T-helper 1 cell treated with Interleukin-12 subunit alpha and Interleukin-12 subunit beta and Interleukin-4 antibody, amounts not matched to agents 30 μg/mL and 1 μg/mL, for 36 hours (primary cell): Measurements from ENCODE around the gene PRKCG.
"Not testable (repeated sequence)": the region's sequence is repeated elsewhere in the genome, so short reads cannot be mapped to it uniquely, and the experiment has no call there.

Source experiments
- H3K27ac Mint-ChIP-seq: one replicate; pipeline ENCODE4 v1.8.0; 2021; ENCODE audit warnings: mild to moderate bottlenecking, mixed read lengths
- H3K27me3 Mint-ChIP-seq: one replicate; pipeline ENCODE4 v1.8.0; 2021; ENCODE audit warnings: low read depth, mixed read lengths
- H3K36me3 Mint-ChIP-seq: one replicate; pipeline ENCODE4 v1.8.0; 2021; ENCODE audit warnings: low read depth, mixed read lengths
- H3K4me1 Mint-ChIP-seq: one replicate; pipeline ENCODE4 v1.8.0; 2021; ENCODE audit warnings: low read depth, mixed read lengths
- H3K4me3 Mint-ChIP-seq: one replicate; pipeline ENCODE4 v1.8.0; 2021; ENCODE audit warnings: mild to moderate bottlenecking, moderate library complexity, mixed read lengths
- H3K9me3 Mint-ChIP-seq: one replicate; pipeline ENCODE4 v1.8.0; 2021; ENCODE audit warnings: mixed read lengths

PRKCG gene

DNA sequence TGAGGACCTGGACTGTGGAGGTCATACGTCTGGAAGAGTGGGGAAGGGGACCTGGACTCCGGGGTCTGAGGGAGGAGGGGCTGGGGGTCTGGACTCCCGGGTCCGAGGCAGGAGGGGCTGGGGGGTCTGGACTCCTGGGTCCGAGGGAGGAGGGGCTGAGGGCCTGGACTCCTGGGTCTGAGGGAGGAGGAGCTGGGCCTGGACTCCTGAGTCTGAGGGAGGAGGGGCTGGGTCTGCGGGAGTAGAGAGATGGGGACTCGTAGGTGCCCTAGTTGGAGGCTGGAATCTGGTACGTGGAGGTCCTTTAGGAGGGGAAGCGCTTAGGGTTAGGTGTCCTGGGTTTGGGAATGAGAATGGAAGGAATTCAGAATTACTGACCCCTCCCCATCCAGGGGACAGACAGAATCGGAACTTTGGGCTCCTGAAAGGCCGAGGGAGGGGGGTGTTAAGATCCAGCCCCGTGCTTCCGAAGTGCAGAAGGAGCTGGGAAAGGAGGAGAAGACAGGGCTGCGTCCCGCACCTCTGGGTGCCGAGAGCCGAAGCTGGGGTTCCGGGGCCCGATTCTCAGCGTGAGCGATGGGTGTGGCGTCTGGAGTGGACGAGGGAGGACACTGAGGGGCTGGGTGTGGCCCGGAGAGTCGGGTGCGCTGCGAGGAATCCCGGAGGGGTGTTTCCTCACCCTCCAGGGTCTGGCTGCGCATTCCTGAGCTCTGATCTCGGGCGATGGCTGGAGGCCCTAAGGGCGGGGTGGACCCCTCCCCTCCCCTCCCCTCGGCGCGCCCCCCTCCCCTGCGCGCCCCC is 13.7 kb upstream of the PRKCG start:
- H3K4me1 Mint-ChIP-seq: peaks cover 42% of the 10 kb centered on the region
- peaks cover 14% of the 10 kb centered on the region for H3K36me3 Mint-ChIP-seq
- no peaks in the 10 kb centered on the region for H3K27me3 Mint-ChIP-seq
- H3K27ac Mint-ChIP-seq: peak overlapping the region; percentile 92
- H3K4me3 Mint-ChIP-seq: peak overlapping the region; percentile 96
- H3K9me3 Mint-ChIP-seq: no peaks in the 10 kb centered on the region

GRCh38 chr19:53868892-53869804 is 12.8 kb upstream of the PRKCG start:
- Mint-ChIP-seq H3K4me3 (peak overlapping the region; percentile 96), H3K9me3 (no peaks in the 10 kb centered on the region), H3K4me1 (peaks cover 51% of the 10 kb centered on the region), H3K36me3 (peaks cover 22% of the 10 kb centered on the region), H3K27me3 (no peaks in the 10 kb centered on the region), H3K27ac (peak overlapping the region; percentile 88)

DNA sequence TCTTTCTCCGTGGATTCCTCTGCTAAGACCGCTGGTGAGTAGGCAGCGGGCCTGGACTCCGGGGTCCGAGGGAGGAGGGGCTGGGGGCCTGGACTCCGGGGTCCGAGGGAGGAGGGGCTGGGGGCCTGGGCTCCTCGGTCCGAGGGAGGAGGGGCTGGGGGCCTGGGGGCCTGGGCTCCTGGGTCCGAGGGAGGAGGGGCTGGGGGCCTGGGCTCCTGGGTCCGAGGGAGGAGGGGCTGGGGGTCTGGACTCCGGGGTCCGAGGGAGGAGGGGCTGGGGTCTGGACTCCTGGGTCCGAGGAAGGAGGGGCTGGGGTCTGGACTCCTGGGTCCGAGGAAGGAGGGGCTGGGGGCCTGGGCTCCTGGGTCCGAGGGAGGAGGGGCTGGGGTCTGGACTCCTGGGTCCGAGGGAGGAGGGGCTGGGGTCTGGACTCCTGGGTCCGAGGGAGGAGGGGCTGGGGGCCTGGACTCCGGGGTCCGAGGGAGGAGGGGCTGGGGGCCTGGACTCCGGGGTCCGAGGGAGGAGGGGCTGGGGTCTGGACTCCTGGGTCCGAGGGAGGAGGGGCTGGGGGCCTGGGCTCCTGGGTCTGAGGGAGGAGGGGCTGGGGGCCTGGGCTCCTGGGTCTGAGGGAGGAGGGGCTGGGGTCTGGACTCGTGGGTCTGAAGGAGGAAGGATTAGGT is 12.1 kb upstream of the PRKCG start:
- Mint-ChIP-seq H3K4me1 (peaks cover 56% of the 10 kb centered on the region), H3K27ac (peak overlapping the region; percentile 88), H3K4me3 (peak overlapping the region; percentile 96), H3K36me3 (peaks cover 30% of the 10 kb centered on the region)
- H3K9me3 Mint-ChIP-seq, H3K27me3 Mint-ChIP-seq: not testable (repeated sequence)

- Mint-ChIP-seq H3K9me3 (no peaks in the 10 kb centered on the region), H3K36me3 (peaks cover 30% of the 10 kb centered on the region), H3K4me1 (peaks cover 53% of the 10 kb centered on the region), H3K27ac (peak overlapping the region; percentile 79), H3K4me3 (peak overlapping the region; percentile 82), H3K27me3 (no peaks in the 10 kb centered on the region)
These were observed 11.5 kb upstream of the PRKCG start for GRCh38 chr19:53870485-53870844.

DNA sequence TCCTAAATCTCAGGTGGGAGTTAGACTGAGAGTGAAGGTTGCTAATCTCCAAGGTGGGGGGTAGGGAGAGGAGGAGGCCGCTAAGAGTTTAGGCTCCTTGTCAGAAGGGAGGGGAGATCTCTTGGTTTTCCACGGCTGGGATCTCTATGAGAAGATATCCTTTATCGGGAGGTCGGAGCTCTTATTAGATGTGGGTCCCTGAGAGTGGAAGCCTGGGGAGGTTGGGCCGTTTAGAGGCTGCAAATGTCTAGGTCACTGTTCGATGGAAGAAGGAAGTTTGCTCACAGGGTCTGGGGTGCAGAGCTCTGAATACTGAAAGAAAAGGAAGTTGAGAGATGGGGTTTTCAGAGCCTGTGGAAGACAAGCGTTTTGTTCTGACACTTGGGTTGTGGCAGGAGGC is 10.5 kb upstream of the PRKCG start:
- peak overlapping the region; percentile 82 for H3K4me3 Mint-ChIP-seq
- H3K27me3 Mint-ChIP-seq: no peaks in the 10 kb centered on the region
- H3K27ac Mint-ChIP-seq: peak overlapping the region; percentile 83
- H3K9me3 Mint-ChIP-seq: no peaks in the 10 kb centered on the region
- peaks cover 52% of the 10 kb centered on the region for H3K4me1 Mint-ChIP-seq
- H3K36me3 Mint-ChIP-seq: peaks cover 34% of the 10 kb centered on the region

DNA sequence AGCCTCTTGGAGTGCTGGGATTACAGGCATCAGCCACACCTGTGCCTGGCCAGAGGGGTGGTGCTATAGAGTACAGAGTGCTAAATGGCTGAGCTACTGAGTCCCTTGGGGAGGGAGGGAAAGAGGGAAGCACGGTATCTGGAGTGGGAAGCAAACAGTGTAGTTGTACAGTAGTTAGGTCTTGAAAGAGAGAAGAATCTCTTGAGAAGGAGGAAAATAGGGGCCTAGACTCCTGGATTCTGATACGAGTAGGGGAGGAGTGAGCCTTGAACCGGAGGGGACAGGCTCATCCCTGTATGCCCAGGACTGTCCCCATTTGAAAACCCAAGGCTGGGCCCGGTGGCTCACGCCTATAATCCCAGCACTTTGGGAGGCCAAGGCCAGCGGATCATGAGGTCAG is 9.2 kb upstream of the PRKCG start:
- H3K4me1 Mint-ChIP-seq: peaks cover 54% of the 10 kb centered on the region
- no peaks in the 10 kb centered on the region for H3K27me3 Mint-ChIP-seq
- H3K27ac Mint-ChIP-seq: peak overlapping the region; percentile 39
- peak overlapping the region; percentile 35 for H3K4me3 Mint-ChIP-seq
- H3K36me3 Mint-ChIP-seq: peaks cover 43% of the 10 kb centered on the region
- no peaks in the 10 kb centered on the region for H3K9me3 Mint-ChIP-seq

DNA sequence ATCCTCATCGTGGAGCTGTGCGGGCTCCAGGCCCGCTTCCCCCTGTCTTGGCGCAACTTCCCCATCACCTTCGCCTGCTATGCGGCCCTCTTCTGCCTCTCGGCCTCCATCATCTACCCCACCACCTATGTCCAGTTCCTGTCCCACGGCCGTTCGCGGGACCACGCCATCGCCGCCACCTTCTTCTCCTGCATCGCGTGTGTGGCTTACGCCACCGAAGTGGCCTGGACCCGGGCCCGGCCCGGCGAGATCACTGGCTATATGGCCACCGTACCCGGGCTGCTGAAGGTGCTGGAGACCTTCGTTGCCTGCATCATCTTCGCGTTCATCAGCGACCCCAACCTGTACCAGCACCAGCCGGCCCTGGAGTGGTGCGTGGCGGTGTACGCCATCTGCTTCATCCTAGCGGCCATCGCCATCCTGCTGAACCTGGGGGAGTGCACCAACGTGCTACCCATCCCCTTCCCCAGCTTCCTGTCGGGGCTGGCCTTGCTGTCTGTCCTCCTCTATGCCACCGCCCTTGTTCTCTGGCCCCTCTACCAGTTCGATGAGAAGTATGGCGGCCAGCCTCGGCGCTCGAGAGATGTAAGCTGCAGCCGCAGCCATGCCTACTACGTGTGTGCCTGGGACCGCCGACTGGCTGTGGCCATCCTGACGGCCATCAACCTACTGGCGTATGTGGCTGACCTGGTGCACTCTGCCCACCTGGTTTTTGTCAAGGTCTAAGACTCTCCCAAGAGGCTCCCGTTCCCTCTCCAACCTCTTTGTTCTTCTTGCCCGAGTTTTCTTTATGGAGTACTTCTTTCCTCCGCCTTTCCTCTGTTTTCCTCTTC is 8.0 kb upstream of the PRKCG start:
- Mint-ChIP-seq H3K4me3 (peak overlapping the region; percentile 70), H3K4me1 (peaks cover 50% of the 10 kb centered on the region), H3K27me3 (no peaks in the 10 kb centered on the region), H3K36me3 (peaks cover 43% of the 10 kb centered on the region), H3K27ac (peak overlapping the region; percentile 85), H3K9me3 (no peaks in the 10 kb centered on the region)

GRCh38 chr19:53874606-53874990 is 7.4 kb upstream of the PRKCG start:
- H3K4me1 Mint-ChIP-seq: peaks cover 50% of the 10 kb centered on the region
- H3K9me3 Mint-ChIP-seq: no peaks in the 10 kb centered on the region
- H3K36me3 Mint-ChIP-seq: peaks cover 43% of the 10 kb centered on the region
- H3K27me3 Mint-ChIP-seq: no peaks in the 10 kb centered on the region
- peak overlapping the region; percentile 70 for H3K4me3 Mint-ChIP-seq
- peak overlapping the region; percentile 85 for H3K27ac Mint-ChIP-seq

- H3K27me3 Mint-ChIP-seq: no peaks in the 10 kb centered on the region
- H3K36me3 Mint-ChIP-seq: peaks cover 38% of the 10 kb centered on the region
- H3K4me3 Mint-ChIP-seq: no peak overlapping the region
- H3K27ac Mint-ChIP-seq: peak overlapping the region; percentile 68
- peaks cover 46% of the 10 kb centered on the region for H3K4me1 Mint-ChIP-seq
- no peaks in the 10 kb centered on the region for H3K9me3 Mint-ChIP-seq
These were observed 6.2 kb upstream of the PRKCG start for GRCh38 chr19:53875602-53876325.

DNA sequence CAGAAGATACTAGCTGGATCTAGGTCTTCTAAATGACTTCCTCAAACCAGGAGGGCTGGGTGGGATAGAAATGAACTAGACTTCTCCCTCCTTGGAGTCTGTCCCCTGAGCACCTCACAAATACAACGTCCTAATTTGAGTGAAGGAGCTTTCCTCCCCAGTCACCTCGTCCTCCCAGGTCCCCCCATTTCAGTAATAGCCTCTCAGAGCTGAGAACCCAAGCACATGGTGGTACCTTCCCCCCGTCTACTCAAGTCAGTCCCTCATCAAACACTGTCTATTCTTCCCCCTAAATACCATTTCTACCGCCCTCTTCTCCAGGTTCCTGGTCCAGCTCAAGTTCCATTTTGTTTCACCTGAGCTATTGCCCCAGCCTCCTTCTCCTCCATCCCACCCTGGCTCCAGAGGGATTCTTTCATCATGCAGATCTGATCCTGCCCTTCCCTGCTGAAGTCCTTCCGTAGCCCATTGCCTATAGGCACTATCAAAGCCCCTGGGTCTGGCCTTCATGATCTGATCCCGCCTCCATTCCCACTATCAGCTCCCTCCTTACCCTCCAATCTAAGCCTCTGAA is 5.3 kb upstream of the PRKCG start:
- H3K4me3 Mint-ChIP-seq: peak overlapping the region; percentile 33
- no peaks in the 10 kb centered on the region for H3K27me3 Mint-ChIP-seq
- peaks cover 39% of the 10 kb centered on the region for H3K4me1 Mint-ChIP-seq

DNA sequence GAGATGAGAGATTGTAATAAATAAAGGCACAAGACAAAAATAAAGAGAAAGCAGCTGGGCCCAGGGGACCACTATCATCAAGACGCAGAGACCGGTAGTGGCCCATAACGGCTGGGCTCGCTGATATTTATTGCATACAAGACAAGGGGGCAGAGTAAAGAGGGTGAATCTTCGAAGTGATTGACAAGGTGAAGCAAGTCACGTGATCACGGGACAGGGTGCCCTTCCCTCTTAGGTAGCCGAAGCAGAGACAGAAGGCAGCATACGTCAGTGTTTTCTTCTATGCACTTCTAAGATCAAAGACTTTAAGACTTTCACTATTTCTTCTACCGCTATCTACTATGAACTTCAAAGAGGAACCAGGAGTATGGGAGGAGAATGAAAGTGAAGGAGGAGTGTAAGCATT is 4.6 kb upstream of the PRKCG start:
- Mint-ChIP-seq H3K27ac (peak overlapping the region; percentile 28), H3K27me3 (peaks cover 2% of the 10 kb centered on the region), H3K9me3 (no peaks in the 10 kb centered on the region), H3K4me3 (peak overlapping the region; percentile 33), H3K36me3 (peaks cover 32% of the 10 kb centered on the region), H3K4me1 (peaks cover 39% of the 10 kb centered on the region)

More for the DNA sequence above, 5.3 kb upstream of the PRKCG start:
- peaks cover 32% of the 10 kb centered on the region for H3K36me3 Mint-ChIP-seq
- H3K27ac Mint-ChIP-seq: peak overlapping the region; percentile 28
- no peaks in the 10 kb centered on the region for H3K9me3 Mint-ChIP-seq

- no peak overlapping the region for H3K27ac Mint-ChIP-seq
- peaks cover 12% of the 10 kb centered on the region for H3K27me3 Mint-ChIP-seq
- H3K9me3 Mint-ChIP-seq: no peaks in the 10 kb centered on the region
- H3K4me3 Mint-ChIP-seq: no peak overlapping the region
- H3K36me3 Mint-ChIP-seq: peaks cover 26% of the 10 kb centered on the region
- peaks cover 30% of the 10 kb centered on the region for H3K4me1 Mint-ChIP-seq
These were observed 3.2 kb upstream of the PRKCG start for GRCh38 chr19:53878776-53879139.
